Esophagus (tissue), 2 donors: ENCODE measurements around the gene CARD19. TPM values are rescaled to one million over a fixed set of nuclear protein-coding genes. Genes with fewer than 3 reads are reported as not detected.
A peak's percentile ranks its signal among the peaks of the same experiment; 100 is the strongest.

Experiments
- H3K27ac ChIP-seq, 2 donors: one replicate each; pipeline ENCODE4 v1.5.1; 2013; ENCODE audit warnings: low read depth in 2 of 2, mild to moderate bottlenecking in 2 of 2, inconsistent platforms in 1 of 2, low read length in 1 of 2, moderate library complexity in 1 of 2
- H3K27me3 ChIP-seq, 2 donors: one replicate each; pipeline ENCODE4 v1.6.1; 2013; ENCODE audit warnings: low read length in 2 of 2, control low read depth in 1 of 2, mild to moderate bottlenecking in 1 of 2; ENCODE audit not compliant: insufficient read depth in 2 of 2, control insufficient read depth in 1 of 2
- H3K36me3 ChIP-seq, 2 donors: one replicate each; pipeline ENCODE4 v1.6.1; 2013; ENCODE audit warnings: low read length in 1 of 2; ENCODE audit not compliant: control insufficient read depth in 2 of 2, insufficient read depth in 2 of 2
- H3K4me1 ChIP-seq, 2 donors: one replicate each; pipeline ENCODE4 v1.6.1; 2013; ENCODE audit warnings: low read length in 1 of 2; ENCODE audit not compliant: control insufficient read depth in 2 of 2, insufficient read depth in 2 of 2
- H3K4me3 ChIP-seq, 2 donors: one replicate each; pipeline ENCODE4 v1.5.1; 2013; ENCODE audit warnings: low read length in 2 of 2, mild to moderate bottlenecking in 2 of 2, low read depth in 1 of 2, moderate library complexity in 1 of 2
- H3K9me3 ChIP-seq, 2 donors: one replicate each; pipeline ENCODE4 v1.6.1; 2013; ENCODE audit warnings: mild to moderate bottlenecking in 2 of 2, low read depth in 1 of 2, low read length in 1 of 2, moderate library complexity in 1 of 2; ENCODE audit not compliant: control insufficient read depth in 2 of 2, insufficient read depth in 1 of 2
- WGBS, 2 donors: extraction: QIAGEN DNeasy Blood & Tissue Kit; methylation state at CpG; one replicate each; pipeline ENCODE4 v1.1.7; 2013; 5-methylcytosine and 5-hydroxymethylcytosine counted together
- polyA plus RNA-seq, 2 donors: library from polyadenylated mRNA; stranded (reverse); fragments of 200-250 nt; gene quantifications; one replicate each; pipeline ENCODE4 v1.2.3, GENCODE V29; 2013
- donor health status: healthy with polysubstance abuse.
- donor health status: Bipolar disorder and iron deficiency.

The CARD19 gene
- polyA plus RNA-seq, 2 donors: 19.6 to 30.7 TPM

GRCh38 chr9:93086447-93087224 is 9.4 kb upstream of the CARD19 start:
- no peaks in the 10 kb centered on the region for H3K27me3 ChIP-seq
- H3K4me3 ChIP-seq: no peak overlapping the region
- H3K9me3 ChIP-seq: peaks cover 2 to 9% of the 10 kb centered on the region in 2 donors
- H3K4me1 ChIP-seq: no peaks in the 10 kb centered on the region
- H3K36me3 ChIP-seq: no peaks in the 10 kb centered on the region
- H3K27ac ChIP-seq: no peak overlapping the region
- WGBS, 2 donors: 92 to 93% methylated on average over 8 of the region's 8 CpGs

- Histone ChIP-seq H3K4me3 (no peak overlapping the region), H3K27ac (no peak overlapping the region), H3K27me3 (no peaks in the 10 kb centered on the region), H3K36me3 (no peaks in the 10 kb centered on the region), H3K9me3 (peaks cover 2 to 12% of the 10 kb centered on the region in 2 donors), H3K4me1 (no peaks in the 10 kb centered on the region)
- 97 to 99% methylated on average over 12 of the region's 12 CpGs for WGBS, 2 donors
Measured at GRCh38 chr9:93087971-93088655, 7.9 kb upstream of the CARD19 start.

- 88 to 94% methylated on average over 4 of the region's 4 CpGs for WGBS, 2 donors
- H3K27me3 ChIP-seq: no peaks in the 10 kb centered on the region
- no peak overlapping the region for H3K27ac ChIP-seq
- no peak overlapping the region for H3K4me3 ChIP-seq
- H3K36me3 ChIP-seq: no peaks in the 10 kb centered on the region
- no peaks in the 10 kb centered on the region for H3K4me1 ChIP-seq
- peaks cover 2 to 12% of the 10 kb centered on the region in 2 donors for H3K9me3 ChIP-seq
Measured at GRCh38 chr9:93088656-93089015, 7.4 kb upstream of the CARD19 start.

GRCh38 chr9:93089024-93089423 is 7.0 kb upstream of the CARD19 start:
- Histone ChIP-seq H3K27ac (no peak overlapping the region), H3K4me1 (no peaks in the 10 kb centered on the region), H3K36me3 (no peaks in the 10 kb centered on the region), H3K4me3 (no peak overlapping the region), H3K9me3 (peaks cover 2 to 12% of the 10 kb centered on the region in 2 donors), H3K27me3 (no peaks in the 10 kb centered on the region)
- WGBS, 2 donors: 88 to 90% methylated on average over 5 of the region's 5 CpGs

- Histone ChIP-seq H3K4me1 (no peaks in the 10 kb centered on the region), H3K27ac (no peak overlapping the region), H3K36me3 (no peaks in the 10 kb centered on the region), H3K27me3 (no peaks in the 10 kb centered on the region), H3K9me3 (peaks cover 2 to 12% of the 10 kb centered on the region in 2 donors), H3K4me3 (no peak overlapping the region)
- WGBS, 2 donors: 87 to 92% methylated on average over 12 of the region's 12 CpGs
Measured at GRCh38 chr9:93089481-93089991, 6.5 kb upstream of the CARD19 start.

GRCh38 chr9:93090091-93090655 is 5.8 kb upstream of the CARD19 start:
- peaks cover 0 to 3% of the 10 kb centered on the region in 2 donors for H3K4me1 ChIP-seq
- no peaks in the 10 kb centered on the region for H3K36me3 ChIP-seq
- H3K4me3 ChIP-seq: no peak overlapping the region
- peaks cover 2 to 12% of the 10 kb centered on the region in 2 donors for H3K9me3 ChIP-seq
- WGBS, 2 donors: 79 to 82% methylated on average over 8 of the region's 8 CpGs
- H3K27ac ChIP-seq: no peak overlapping the region
- no peaks in the 10 kb centered on the region for H3K27me3 ChIP-seq

GRCh38 chr9:93091056-93091452 is 5.0 kb upstream of the CARD19 start:
- Histone ChIP-seq H3K27ac (no peak overlapping the region), H3K4me1 (peaks cover 0 to 3% of the 10 kb centered on the region in 2 donors), H3K9me3 (peaks cover 2 to 9% of the 10 kb centered on the region in 2 donors), H3K27me3 (no peaks in the 10 kb centered on the region), H3K36me3 (no peaks in the 10 kb centered on the region), H3K4me3 (no peak overlapping the region)
- WGBS, 2 donors: 87% methylated on average over 4 of the region's 4 CpGs

- H3K4me3 ChIP-seq: no peak overlapping the region
- H3K36me3 ChIP-seq: no peaks in the 10 kb centered on the region
- H3K4me1 ChIP-seq: peaks cover 0 to 3% of the 10 kb centered on the region in 2 donors
- no peak overlapping the region for H3K27ac ChIP-seq
- H3K27me3 ChIP-seq: no peaks in the 10 kb centered on the region
- peaks cover 2 to 9% of the 10 kb centered on the region in 2 donors for H3K9me3 ChIP-seq
- WGBS, 2 donors: 71 to 75% methylated on average over 3 of the region's 3 CpGs
Measured at GRCh38 chr9:93091453-93092081, 4.5 kb upstream of the CARD19 start.

GRCh38 chr9:93092251-93092991 is 3.6 kb upstream of the CARD19 start:
- Histone ChIP-seq H3K27ac (peak overlapping the region in 1 of 2 donors; percentile 29), H3K4me1 (peaks cover 0 to 9% of the 10 kb centered on the region in 2 donors), H3K27me3 (no peaks in the 10 kb centered on the region), H3K36me3 (no peaks in the 10 kb centered on the region), H3K9me3 (peaks cover 2 to 9% of the 10 kb centered on the region in 2 donors), H3K4me3 (no peak overlapping the region)
- WGBS, 2 donors: 83 to 89% methylated on average over 7 of the region's 7 CpGs
